Breast epithelium (tissue), 4 donors: ENCODE measurements around the gene WIPF2. TPM values are rescaled to one million over a fixed set of nuclear protein-coding genes. Genes with fewer than 3 reads are reported as not detected.

Experiments used
- DNase-seq, 2 donors: peaks; one replicate each; pipeline ENCODE4 v3.0.0-alpha.2; 2019; ENCODE audit warnings: low spot score in 2 of 2
- H3K27ac ChIP-seq, 2 donors: fragments of 200-600 bp; sonication (generic) in 1 of 2; one replicate each; pipeline ENCODE4 v1.5.1; 2016 to 2019; ENCODE audit warnings: mild to moderate bottlenecking in 1 of 2
- H3K27me3 ChIP-seq, 2 donors: fragments of 200-600 bp; sonication (generic) in 1 of 2; one replicate each; pipeline versions ENCODE4 v1.5.1 to v1.6.0; 2017 to 2019; ENCODE audit warnings: control low read depth in 1 of 2, mild to moderate bottlenecking in 1 of 2
- H3K36me3 ChIP-seq: fragments of 200-600 bp; one replicate; pipeline ENCODE4 v1.5.1; 2019
- H3K4me1 ChIP-seq, 2 donors: fragments of 200-600 bp; sonication (generic); one replicate each; pipeline ENCODE4 v1.5.1; 2016 to 2019; ENCODE audit warnings: control low read depth in 1 of 2
- H3K4me3 ChIP-seq, 3 donors: fragments of 200-600 bp; sonication (generic); 1 replicate in 2 of 3; 2 replicates in 1 of 3; pipeline ENCODE4 v1.5.1; 2016 to 2019; ENCODE audit warnings: mild to moderate bottlenecking in 3 of 3, moderate library complexity in 2 of 3
- H3K9me3 ChIP-seq, 2 donors: fragments of 200-600 bp; sonication (generic) in 1 of 2; one replicate each; pipeline ENCODE4 v1.5.1; 2016 to 2019; ENCODE audit warnings: control low read depth in 1 of 2
- POLR2A ChIP-seq: fragments of 450-650 bp; IDR thresholded peaks from one replicate; pipeline ENCODE4 v1.6.1; 2016; ENCODE audit warnings: antibody characterized with exemption, mild to moderate bottlenecking, moderate library complexity
- POLR2AphosphoS5 ChIP-seq, 3 donors: sonication (generic); formaldehyde crosslinking; IDR thresholded peaks; one replicate each; pipeline ENCODE4 v1.6.1; 2017; ENCODE audit warnings: antibody characterized with exemption in 3 of 3
- intact Hi-C: fragments of 100-400 bp; cut with DNase I; formaldehyde crosslinking; loops from one replicate; pipeline ENCODE4 v1.15.1; 2023; ENCODE audit warnings: low total_unique reads
- total RNA-seq, 3 donors: library from RNA; depleted of rRNA; stranded (reverse); fragments of >200 nt; gene quantifications; one replicate each; pipeline ENCODE4 v1.1.0, GENCODE V29; 2016
- TF ChIP-seq, protein P1 (sequence below), 3 donors: fragments of 450-650 bp; IDR thresholded peaks; one replicate each; pipeline ENCODE4 v1.5.1; 2016 to 2017; ENCODE audit warnings: antibody characterized with exemption in 3 of 3, mild to moderate bottlenecking in 3 of 3, moderate library complexity in 3 of 3

WIPF2 gene
- total RNA-seq, 3 donors from 2014 or later: 8.2 to 12.9 (median 10.8) TPM

DNA sequence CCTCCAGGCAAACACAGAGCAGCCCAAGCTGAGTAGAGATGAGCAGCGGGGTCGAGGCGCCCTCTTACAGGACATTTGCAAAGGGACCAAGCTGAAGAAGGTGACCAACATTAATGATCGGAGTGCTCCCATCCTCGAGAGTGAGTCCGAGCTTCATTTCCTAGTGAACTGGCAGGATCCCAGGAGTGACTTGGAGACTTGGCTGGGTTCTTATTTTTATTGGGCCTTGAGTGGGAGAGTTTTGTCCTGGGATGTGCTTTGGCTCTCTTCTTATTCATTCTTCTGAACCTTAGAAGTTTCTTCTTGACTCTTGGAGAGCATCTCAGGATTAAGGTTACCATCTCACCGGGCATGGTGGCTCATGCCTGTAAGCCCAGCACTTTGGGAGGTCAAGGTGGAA lies 41.4 kb downstream of the WIPF2 start:
- intact Hi-C loops: no loop called here
- no peaks in the 10 kb centered on the region for H3K27me3 ChIP-seq
- no peak overlapping the region for H3K4me3 ChIP-seq
- no peaks in the 10 kb centered on the region for H3K4me1 ChIP-seq
- H3K27ac ChIP-seq: no peak overlapping the region
- peaks cover 7% of the 10 kb centered on the region for H3K36me3 ChIP-seq
- DNase-seq: no peak
- TF ChIP-seq, protein P1, sequence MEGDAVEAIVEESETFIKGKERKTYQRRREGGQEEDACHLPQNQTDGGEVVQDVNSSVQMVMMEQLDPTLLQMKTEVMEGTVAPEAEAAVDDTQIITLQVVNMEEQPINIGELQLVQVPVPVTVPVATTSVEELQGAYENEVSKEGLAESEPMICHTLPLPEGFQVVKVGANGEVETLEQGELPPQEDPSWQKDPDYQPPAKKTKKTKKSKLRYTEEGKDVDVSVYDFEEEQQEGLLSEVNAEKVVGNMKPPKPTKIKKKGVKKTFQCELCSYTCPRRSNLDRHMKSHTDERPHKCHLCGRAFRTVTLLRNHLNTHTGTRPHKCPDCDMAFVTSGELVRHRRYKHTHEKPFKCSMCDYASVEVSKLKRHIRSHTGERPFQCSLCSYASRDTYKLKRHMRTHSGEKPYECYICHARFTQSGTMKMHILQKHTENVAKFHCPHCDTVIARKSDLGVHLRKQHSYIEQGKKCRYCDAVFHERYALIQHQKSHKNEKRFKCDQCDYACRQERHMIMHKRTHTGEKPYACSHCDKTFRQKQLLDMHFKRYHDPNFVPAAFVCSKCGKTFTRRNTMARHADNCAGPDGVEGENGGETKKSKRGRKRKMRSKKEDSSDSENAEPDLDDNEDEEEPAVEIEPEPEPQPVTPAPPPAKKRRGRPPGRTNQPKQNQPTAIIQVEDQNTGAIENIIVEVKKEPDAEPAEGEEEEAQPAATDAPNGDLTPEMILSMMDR (IDR thresholded peaks at IDR 0.05): no peak
- TF ChIP-seq POLR2A: no peak
- no peaks in the 10 kb centered on the region for H3K9me3 ChIP-seq

DNA sequence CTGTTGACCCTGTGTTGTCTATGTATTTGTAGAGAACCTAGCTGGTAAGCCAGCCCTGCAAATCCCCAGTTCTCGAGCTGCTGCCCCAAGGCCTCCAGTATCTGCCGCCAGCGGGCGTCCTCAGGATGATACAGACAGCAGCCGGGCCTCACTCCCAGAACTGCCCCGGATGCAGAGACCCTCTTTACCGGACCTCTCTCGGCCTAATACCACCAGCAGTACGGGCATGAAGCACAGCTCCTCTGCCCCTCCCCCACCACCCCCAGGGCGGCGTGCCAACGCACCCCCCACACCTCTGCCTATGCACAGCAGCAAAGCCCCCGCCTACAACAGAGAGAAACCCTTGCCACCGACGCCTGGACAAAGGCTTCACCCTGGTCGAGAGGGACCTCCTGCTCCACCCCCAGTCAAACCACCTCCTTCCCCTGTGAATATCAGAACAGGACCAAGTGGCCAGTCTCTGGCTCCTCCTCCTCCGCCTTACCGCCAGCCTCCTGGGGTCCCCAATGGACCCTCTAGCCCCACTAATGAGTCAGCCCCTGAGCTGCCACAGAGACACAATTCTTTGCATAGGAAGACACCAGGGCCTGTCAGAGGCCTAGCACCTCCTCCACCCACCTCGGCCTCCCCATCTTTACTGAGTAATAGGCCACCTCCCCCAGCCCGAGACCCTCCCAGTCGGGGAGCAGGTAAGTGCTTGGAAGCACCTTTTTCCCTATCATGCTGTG lies 45.5 kb downstream of the WIPF2 start:
- peaks cover 7% of the 10 kb centered on the region for H3K36me3 ChIP-seq
- intact Hi-C loops: no loop called here
- no peak for DNase-seq

DNA sequence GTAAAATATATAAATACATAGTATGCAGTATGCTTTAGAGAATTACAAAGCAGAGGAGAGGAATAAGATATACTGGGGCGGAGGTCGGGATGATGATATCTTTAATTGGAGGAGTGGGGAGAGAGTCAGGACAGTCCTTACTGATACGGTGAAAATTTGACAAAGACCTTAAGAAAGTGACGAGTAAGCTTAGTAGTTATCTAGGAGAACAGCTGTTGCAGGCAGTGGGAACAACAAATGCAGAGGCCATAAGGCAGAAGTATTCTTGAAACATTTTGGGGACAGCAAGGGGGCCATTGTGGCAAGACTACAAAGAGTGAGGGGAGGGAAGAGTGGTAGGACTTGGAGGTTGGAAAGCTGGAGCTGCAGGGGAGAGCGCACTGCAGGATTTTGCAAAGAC lies 46.2 kb downstream of the WIPF2 start:
- H3K36me3 ChIP-seq: peaks cover 7% of the 10 kb centered on the region
- intact Hi-C loops: no loop called here
- no peaks in the 10 kb centered on the region for H3K27me3 ChIP-seq
- TF ChIP-seq, protein P1 (IDR thresholded peaks at IDR 0.05): no peak
- no peak for TF ChIP-seq POLR2AphosphoS5 (IDR thresholded peaks at IDR 0.05)
- TF ChIP-seq POLR2A: no peak
- H3K9me3 ChIP-seq: no peaks in the 10 kb centered on the region
- H3K4me3 ChIP-seq: no peak overlapping the region
- H3K4me1 ChIP-seq: no peaks in the 10 kb centered on the region
- no peak overlapping the region for H3K27ac ChIP-seq
- no peak for DNase-seq

More for the DNA sequence above, 45.5 kb downstream of the WIPF2 start:
- Histone ChIP-seq H3K27ac (no peak overlapping the region), H3K27me3 (no peaks in the 10 kb centered on the region), H3K4me3 (no peak overlapping the region), H3K9me3 (no peaks in the 10 kb centered on the region), H3K4me1 (no peaks in the 10 kb centered on the region)
- TF ChIP-seq, protein P1 (IDR thresholded peaks at IDR 0.05): no peak

DNA sequence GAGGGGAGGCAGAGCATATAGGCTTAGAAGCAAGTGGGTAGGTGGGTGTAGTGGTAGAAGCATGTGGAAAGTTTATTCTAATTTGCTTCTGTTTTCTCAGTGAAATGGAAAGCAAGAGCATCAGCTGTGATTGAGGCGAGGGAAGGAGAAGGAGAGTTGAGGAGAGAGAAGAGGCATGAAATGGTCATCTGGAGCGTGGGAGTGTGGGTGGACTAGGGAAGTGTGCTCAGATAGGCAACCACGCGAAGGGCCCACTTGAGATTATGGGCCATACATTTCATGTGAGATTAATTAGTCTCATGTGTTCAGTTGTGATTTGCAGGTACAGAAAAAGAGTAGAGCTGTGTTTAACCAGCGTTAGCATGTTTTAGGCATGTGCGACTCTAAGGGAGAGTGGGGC lies 47.8 kb downstream of the WIPF2 start:
- Histone ChIP-seq H3K27ac (no peak overlapping the region), H3K4me3 (no peak overlapping the region), H3K4me1 (no peaks in the 10 kb centered on the region), H3K27me3 (no peaks in the 10 kb centered on the region), H3K9me3 (no peaks in the 10 kb centered on the region), H3K36me3 (peaks cover 7% of the 10 kb centered on the region)
- no peak for DNase-seq
- TF ChIP-seq, protein P1 (IDR thresholded peaks at IDR 0.05): no peak
- TF ChIP-seq POLR2AphosphoS5 (IDR thresholded peaks at IDR 0.05) (no peak), POLR2A (no peak)
- intact Hi-C loops: no loop called here

GRCh38 chr17:40268141-40268712 lies 49.1 kb downstream of the WIPF2 start:
- TF ChIP-seq POLR2AphosphoS5 (IDR thresholded peaks at IDR 0.05): no peak
- no peak for TF ChIP-seq POLR2A
- TF ChIP-seq, protein P1 (IDR thresholded peaks at IDR 0.05): no peak
- no peaks in the 10 kb centered on the region for H3K9me3 ChIP-seq
- intact Hi-C loops: no loop called here
- H3K36me3 ChIP-seq: peaks cover 7% of the 10 kb centered on the region
- H3K27me3 ChIP-seq: no peaks in the 10 kb centered on the region
- H3K4me1 ChIP-seq: no peaks in the 10 kb centered on the region
- no peak for DNase-seq
- no peak overlapping the region for H3K4me3 ChIP-seq
- H3K27ac ChIP-seq: peak overlapping the region in 1 of 2 donors; percentile 22
